HG03457 (cell line): ENCODE data around the gene RTP3.
"Not testable (repeated sequence)": the region's sequence is repeated elsewhere in the genome, so short reads cannot be mapped to it uniquely, and the experiment has no call there.

Source experiments
- ATAC-seq: cut with Tn5 transposase; IDR thresholded peaks from one replicate; pipeline ENCODE4 v1.9.1; 2021; ENCODE audit warnings: moderate number of reproducible peaks; ENCODE audit not compliant: unreplicated experiment

Gene RTP3

GRCh38 chr3:46490338-46491084 is 7.3 kb upstream of the RTP3 start:
- ATAC-seq = no peak

DNA sequence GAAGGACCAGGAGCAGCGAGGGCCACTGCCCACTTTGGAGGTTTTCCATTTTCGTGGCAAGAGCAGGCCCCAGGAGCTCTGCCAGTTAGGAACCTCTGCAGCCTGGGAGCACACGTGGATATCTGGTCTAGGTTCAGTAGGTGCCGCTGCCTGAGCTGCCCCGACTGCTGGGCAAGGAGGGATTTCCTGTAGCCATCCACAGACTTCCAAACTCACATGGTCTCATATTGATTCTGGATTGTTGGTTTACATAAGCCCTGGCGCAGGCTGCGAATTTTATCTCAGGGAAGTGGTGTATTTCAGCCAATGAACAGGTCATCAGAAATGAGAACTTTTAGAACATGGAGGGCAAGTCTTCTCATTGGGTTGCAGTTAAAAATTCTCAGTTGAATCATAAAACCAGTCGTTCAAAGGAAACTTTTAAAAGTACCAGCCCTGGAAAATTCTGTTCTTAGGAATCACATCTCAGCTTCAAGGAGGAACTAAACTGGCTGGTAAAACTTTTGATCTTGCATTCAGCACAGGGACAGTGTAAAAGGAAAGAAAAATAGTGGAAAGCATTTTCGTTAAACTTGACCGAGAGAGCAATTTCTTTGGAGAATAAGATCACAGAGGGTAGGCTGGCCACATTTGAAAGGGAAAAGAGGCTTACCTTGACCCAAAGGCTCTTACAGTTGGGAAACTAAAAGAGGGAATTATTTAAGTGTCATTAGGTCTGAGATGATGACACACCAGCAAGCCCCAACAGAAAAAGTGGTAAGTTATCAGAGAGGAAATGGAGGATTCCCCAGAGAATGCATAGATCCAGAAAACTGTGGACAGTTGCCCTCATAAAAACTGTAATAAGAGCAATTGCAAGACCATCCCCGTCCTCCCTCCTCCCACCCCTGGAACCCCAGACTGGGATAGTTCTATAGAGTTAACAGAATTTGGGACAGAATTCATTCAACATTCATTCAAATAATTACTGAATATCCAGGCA is 6.4 kb upstream of the RTP3 start:
- ATAC-seq = no peak

GRCh38 chr3:46492890-46493547 is 4.8 kb upstream of the RTP3 start:
- no peak for ATAC-seq

GRCh38 chr3:46494491-46494890 is 3.3 kb upstream of the RTP3 start:
- not testable (repeated sequence) for ATAC-seq

- no peak for ATAC-seq
These were observed 1.8 kb upstream of the RTP3 start for GRCh38 chr3:46495901-46496456.

GRCh38 chr3:46496746-46497555 is 825 bp upstream of the RTP3 start:
- no peak for ATAC-seq

- no peak for ATAC-seq
These were observed 1.2 kb downstream of the RTP3 start for GRCh38 chr3:46498916-46499519.

DNA sequence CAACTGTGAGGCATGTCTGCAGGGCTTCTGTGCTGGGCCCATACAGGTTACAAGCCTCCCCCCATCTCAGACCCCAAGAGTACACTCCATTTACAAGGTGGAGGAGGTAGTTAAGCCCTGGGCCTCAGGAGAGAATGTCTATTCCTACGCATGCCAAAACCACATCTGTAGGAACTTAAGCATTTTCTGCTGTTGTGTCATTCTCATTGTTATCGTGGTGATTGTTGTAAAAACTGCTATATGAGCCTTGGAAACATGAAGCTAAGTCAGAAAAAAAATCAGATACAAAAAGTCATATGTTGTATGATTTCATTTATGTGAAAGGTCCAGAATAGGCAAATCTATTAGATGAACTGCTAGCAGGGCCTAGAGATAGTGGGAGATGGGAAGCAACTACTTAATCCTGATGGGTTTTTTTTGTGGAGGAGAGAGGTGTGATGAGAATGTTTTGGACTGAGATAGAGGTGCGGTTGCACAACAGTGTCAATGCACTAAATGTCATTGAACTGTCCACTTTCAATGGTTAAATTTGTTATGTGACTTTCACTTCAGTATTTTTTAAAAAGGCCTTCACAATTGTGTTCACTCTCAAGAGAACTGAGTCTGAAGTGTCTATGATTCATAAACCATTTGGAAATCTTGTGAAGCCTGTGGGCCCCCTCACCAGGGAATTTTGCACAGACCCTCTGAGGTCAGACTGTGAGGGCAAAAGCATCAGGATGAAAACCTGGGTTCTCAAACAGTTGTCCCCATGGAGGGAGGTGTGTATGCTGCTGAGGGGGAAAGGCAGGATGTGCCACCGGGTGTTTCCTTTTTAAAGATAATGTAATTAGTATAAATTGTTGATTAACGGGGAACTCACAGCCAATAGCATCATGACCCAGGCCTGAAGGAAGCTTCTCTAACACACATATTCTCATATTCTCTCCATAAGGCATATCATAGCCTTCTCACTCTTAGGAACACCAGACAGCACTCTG is 3.2 kb downstream of the RTP3 start:
- ATAC-seq = no peak

GRCh38 chr3:46501702-46502101 is 3.9 kb downstream of the RTP3 start:
- ATAC-seq = no peak

- no peak for ATAC-seq
These were observed 5.6 kb downstream of the RTP3 start for GRCh38 chr3:46503200-46503874.

- ATAC-seq = no peak
These were observed 7.0 kb downstream of the RTP3 start for GRCh38 chr3:46504789-46505188.

GRCh38 chr3:46505953-46506352 is 8.2 kb downstream of the RTP3 start:
- no peak for ATAC-seq

DNA sequence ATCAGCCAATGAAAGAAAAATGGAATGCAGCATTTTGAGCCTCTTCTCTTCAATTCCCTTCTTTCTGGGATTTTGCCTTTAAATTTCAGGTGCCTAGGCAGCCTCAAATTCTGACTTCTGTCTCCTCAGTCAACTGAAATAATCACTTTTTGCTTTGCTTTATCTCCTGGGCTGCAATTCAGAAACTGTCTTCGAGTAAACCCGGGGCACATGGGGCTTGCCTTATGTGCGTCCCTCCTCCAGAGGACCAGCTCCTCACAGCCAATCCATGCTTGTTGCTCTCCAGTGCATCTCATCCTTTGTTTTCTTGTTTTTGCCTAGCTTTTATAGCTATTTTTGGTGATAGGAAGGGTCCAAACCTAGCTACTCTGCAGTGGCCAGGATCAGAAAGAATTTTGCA is 8.8 kb downstream of the RTP3 start:
- no peak for ATAC-seq

DNA sequence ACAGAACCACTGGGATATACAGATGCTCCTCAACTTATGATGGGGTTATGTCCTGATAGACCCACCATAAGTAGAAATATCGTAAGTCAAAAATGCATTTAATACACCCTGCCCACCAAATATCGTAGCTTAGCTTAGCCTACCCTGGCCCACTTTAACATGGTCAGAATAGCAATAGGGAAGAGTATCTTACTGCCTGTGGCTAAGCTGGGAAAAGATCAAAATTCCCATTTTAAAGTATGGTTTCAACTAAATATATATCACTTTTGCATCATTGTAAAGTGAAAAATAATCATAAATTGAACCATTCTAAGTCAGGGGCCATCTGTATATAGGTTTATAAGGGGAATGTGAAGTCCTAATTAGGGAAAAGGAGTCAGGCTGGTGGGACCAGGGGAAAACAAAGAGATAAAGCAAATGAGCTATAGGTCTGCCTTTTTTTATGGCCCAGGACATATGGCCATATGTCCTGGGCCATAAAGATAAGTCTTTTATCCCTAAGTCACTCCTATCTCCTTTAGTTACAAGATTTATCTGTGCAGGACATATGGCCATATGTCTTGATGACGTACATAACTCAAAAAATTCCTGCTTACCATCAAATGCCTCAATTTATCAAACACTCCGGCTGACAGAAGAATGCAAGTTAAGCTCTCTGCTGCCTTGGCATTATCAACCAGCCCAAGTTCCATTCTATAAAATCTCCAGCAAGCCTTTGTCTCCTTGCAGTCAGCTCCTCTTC is 11.2 kb downstream of the RTP3 start:
- ATAC-seq = no peak

GRCh38 chr3:46509661-46510187 is 11.9 kb downstream of the RTP3 start:
- ATAC-seq = no peak

GRCh38 chr3:46512191-46512749 is 14.5 kb downstream of the RTP3 start:
- ATAC-seq = no peak

- ATAC-seq = no peak
These were observed 18.7 kb downstream of the RTP3 start for GRCh38 chr3:46516521-46516920.
